Measurements from ENCODE around the gene CRYBA2. TPM values are rescaled to one million over a fixed set of nuclear protein-coding genes. Genes with fewer than 3 reads are reported as not detected.

The CRYBA2 gene
- not detected in 5 replicates for total RNA-seq (2022; extraction: Qiagen RNA extraction)

DNA sequence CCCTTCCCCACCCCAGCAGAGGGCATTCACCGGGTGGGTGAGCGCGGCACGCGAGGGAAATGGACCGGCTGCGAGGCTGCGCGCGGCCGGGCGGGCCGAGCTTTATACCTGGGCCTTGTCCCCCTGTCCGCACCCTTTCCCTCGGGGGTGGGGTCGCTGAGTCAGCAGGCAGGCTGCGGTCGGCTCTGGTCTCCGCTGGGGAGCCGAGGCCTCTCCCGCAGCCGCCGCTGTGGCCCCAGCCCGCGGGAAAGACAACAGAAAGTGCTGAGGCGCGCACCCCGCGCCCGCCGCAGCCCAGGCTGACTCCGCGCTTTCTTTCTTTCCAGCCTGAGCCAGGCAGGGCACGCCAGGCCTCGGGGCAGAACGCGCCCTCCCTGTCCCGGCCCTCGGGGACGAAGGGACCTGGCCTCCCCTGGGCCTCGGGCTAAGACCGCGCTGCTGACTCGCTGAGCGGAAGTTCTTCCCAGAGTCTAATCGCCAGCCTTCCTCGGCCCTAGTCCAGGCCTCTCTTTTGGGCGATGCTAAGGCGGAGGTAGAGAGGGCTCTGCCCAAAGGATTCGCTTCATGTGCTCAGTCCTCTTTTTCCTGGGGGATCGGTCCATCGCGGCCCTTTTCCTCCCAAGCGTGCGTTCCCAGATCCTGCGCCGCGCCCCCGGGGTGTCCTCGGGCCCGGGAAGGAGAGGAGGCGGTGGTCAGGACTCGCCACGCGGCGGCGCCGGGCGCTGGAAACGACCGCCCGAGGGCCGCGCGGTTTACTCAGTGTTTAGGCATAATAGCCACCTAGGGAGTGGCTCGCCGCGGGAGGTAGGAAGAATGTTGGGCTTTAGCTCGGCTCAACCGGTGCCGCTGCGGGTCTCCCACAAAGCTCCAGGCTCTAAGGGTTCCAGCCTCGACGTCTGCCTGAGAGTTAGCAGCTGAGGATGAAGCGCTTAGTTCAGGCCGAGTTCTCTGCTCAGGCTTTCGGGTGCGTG is at the start of gene CRYBA2:
CRYBA2 (minus strand) TSS at position 78 of the 971 bp plus-strand sequence. CDS start 246 bp downstream, outside the sequence.

DNA sequence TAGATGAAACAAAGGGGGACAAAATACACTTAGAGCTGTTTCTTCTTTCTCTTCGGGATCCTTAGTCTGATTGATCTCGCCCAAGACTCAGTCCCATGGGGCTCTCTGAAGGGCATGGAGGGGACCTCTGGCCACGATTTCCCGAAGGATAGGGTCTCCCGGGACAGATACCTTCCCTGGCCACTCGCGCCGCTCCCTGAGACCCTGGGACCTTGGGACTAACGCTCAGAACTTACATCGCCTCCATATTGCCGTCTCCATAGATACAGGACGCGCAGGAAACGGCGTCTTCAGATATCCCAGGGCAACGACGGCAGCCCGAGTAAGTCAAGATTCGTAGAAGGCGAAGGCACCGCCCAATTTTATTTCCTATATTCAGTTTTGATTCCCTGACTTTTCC is 48.0 kb upstream of the CRYBA2 start, which contains the start of gene CFAP65:
CFAP65 (minus strand) TSS at position 265 of the 400 bp plus-strand sequence. CDS start 2,468 bp downstream, outside the sequence.

GRCh38 chr2:218985021-218985324 is 8.2 kb downstream of the CRYBA2 start, which contains the start of gene FEV:
TSS of gene FEV (minus strand) at chr2:218985184. CDS start at chr2:218985075, 109 bp downstream.

DNA sequence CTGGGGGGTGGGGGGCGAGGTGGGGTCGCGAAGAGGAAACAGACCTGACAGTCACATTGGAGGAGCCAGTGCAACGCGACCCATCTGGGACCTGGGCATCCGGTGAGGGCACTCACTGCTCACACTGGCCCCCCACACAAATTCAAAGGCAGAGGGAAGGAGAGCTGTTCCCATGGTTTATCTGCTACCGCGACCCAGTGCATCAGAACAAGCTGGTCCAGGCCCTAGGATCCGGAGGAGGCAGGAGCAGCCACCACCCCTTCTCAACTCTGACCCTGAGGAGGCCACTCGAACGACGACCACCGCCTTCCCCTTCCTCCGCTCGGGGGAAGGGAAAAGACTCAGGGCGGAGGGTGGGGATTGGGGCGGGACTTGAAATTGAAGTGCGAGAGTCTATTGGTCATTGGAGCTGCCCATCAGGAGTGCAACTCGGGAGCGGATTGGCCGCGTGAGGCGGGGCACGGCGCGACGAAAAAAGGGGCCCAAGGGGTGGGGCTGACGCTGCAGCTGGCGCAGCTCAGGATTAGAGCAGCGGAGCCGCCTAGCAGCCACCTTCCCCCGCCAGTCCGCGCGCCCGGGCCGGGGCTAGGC is 34.0 kb downstream of the CRYBA2 start, which contains the start of gene CDK5R2:
CDK5R2 (plus strand) TSS at position 526 of the 591 bp plus-strand sequence. CDS start 155 bp downstream, outside the sequence.

Other genes starting within 250 kb of the CRYBA2 start
- 0.12 to 0.18 TPM (median 0.15 TPM) in 5 replicates for gene CYP27A1, start 211.3 kb downstream of the CRYBA2 start, total RNA-seq (2022; extraction: Qiagen RNA extraction)
- gene PRKAG3, start 161.6 kb downstream of the CRYBA2 start, total RNA-seq (2022; extraction: Qiagen RNA extraction): not detected in 5 replicates
- 0.05 to 0.28 TPM (median 0.17 TPM) in 4 of 5 replicates, not detected in the other for gene WNT6, start 133.6 kb downstream of the CRYBA2 start, total RNA-seq (2022; extraction: Qiagen RNA extraction)
- 0.05 to 0.18 TPM (median 0.07 TPM) in 5 replicates for gene WNT10A, start 112.6 kb downstream of the CRYBA2 start, total RNA-seq (2022; extraction: Qiagen RNA extraction)
- gene CDK5R2, start 33.8 kb downstream of the CRYBA2 start, total RNA-seq (2022; extraction: Qiagen RNA extraction): 1.6 to 3.0 TPM (median 2.4 TPM) in 5 replicates
- not detected in 5 replicates for gene FEV, start 8.2 kb downstream of the CRYBA2 start, total RNA-seq (2022; extraction: Qiagen RNA extraction)
- 0.15 to 0.24 TPM (median 0.20 TPM) in 5 replicates for gene CFAP65, start 48.1 kb upstream of the CRYBA2 start, total RNA-seq (2022; extraction: Qiagen RNA extraction)
- gene IHH, start 67.5 kb upstream of the CRYBA2 start, total RNA-seq (2022; extraction: Qiagen RNA extraction): 0.13 to 0.25 TPM (median 0.21 TPM) in 4 of 5 replicates, not detected in the other
- 13.7 to 15.4 TPM (median 14.9 TPM) in 5 replicates for gene NHEJ1, start 167.4 kb upstream of the CRYBA2 start, total RNA-seq (2022; extraction: Qiagen RNA extraction)
- 0.47 to 1.0 TPM (median 0.72 TPM) in 5 replicates for gene SLC23A3, start 176.6 kb upstream of the CRYBA2 start, total RNA-seq (2022; extraction: Qiagen RNA extraction)
- 40.2 to 52.2 TPM (median 49.6 TPM) in 5 replicates for gene CNPPD1, start 183.5 kb upstream of the CRYBA2 start, total RNA-seq (2022; extraction: Qiagen RNA extraction)
- 63.1 to 89.7 TPM (median 87.7 TPM) in 5 replicates for gene RETREG2, start 184.9 kb upstream of the CRYBA2 start, total RNA-seq (2022; extraction: Qiagen RNA extraction)
- 16.4 to 23.8 TPM (median 22.1 TPM) in 5 replicates for gene ZFAND2B, start 213.4 kb upstream of the CRYBA2 start, total RNA-seq (2022; extraction: Qiagen RNA extraction)
- 23.5 to 36.0 TPM (median 33.7 TPM) in 5 replicates for gene ABCB6, start 225.5 kb upstream of the CRYBA2 start, total RNA-seq (2022; extraction: Qiagen RNA extraction)
- gene ATG9A, start 236.2 kb upstream of the CRYBA2 start, total RNA-seq (2022; extraction: Qiagen RNA extraction): 44.9 to 51.0 TPM (median 49.9 TPM) in 5 replicates
- gene ANKZF1, start 236.4 kb upstream of the CRYBA2 start, total RNA-seq (2022; extraction: Qiagen RNA extraction): 14.4 to 23.5 TPM (median 20.3 TPM) in 5 replicates